Activated T-helper 1 cell treated with anti-CD3 and anti-CD28 coated beads, Interleukin-12 subunit alpha, Interleukin-12 subunit beta, Interleukin-2, Interleukin-4 antibody, amounts not matched to agents 30 ng/mL and 10 ng/mL and 1 ng/mL, durations not matched to agents 14 hours and 24 hours and 36 hours (primary cell): Measurements from ENCODE around the gene PSTK. TPM values are rescaled to one million over a fixed set of nuclear protein-coding genes. Genes with fewer than 3 reads are reported as not detected.

Experiments used
- DNase-seq: peaks from one replicate; pipeline ENCODE4 v3.0.0; 2021; ENCODE audit warnings: low spot score
- H3K27ac Mint-ChIP-seq: one replicate; pipeline ENCODE4 v1.8.0; 2021; ENCODE audit warnings: mild to moderate bottlenecking, mixed read lengths
- H3K27me3 Mint-ChIP-seq: one replicate; pipeline ENCODE4 v1.8.0; 2022; ENCODE audit warnings: mild to moderate bottlenecking, moderate library complexity, mixed read lengths; ENCODE audit not compliant: insufficient read depth
- H3K36me3 Mint-ChIP-seq: one replicate; pipeline ENCODE4 v1.8.0; 2021; ENCODE audit warnings: low read depth, mixed read lengths
- H3K4me1 Mint-ChIP-seq: one replicate; pipeline ENCODE4 v1.8.0; 2021; ENCODE audit warnings: low read depth, mixed read lengths
- H3K4me3 Mint-ChIP-seq: one replicate; pipeline ENCODE4 v1.8.0; 2021; ENCODE audit warnings: mild to moderate bottlenecking, moderate library complexity, mixed read lengths
- H3K9me3 Mint-ChIP-seq: one replicate; pipeline ENCODE4 v1.8.0; 2021; ENCODE audit warnings: mixed read lengths
- intact Hi-C: fragments of 100-400 bp; cut with micrococcal nuclease; formaldehyde crosslinking; loops from one replicate; pipeline ENCODE4 v1.15.1; 2024
- total RNA-seq: library from RNA; stranded (reverse); gene quantifications from 2 replicates; pipeline ENCODE4 v1.2.3, GENCODE V29; 2022

PSTK gene
- total RNA-seq, 1 donor from 2014 or later = 4.8 TPM

DNA sequence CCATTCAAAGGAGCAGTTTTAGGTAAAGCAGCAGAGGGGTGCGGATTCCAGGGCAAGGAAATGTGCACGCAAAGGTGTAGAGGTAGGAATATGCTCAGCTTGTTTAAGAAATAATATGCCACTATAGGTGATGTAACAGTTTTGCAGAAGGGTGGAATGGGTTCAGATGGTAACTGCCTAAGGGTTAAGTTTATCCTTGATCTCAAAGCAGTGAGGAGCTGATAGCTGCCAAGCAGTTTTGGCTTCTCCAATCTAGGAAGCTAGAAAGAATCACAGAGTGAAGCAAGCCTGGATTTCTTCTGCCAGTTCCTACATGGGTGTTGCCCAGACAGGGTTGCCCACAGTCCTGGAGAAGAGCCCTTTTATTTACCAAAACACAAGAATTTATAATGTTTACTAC is 34.6 kb downstream of the PSTK start:
- no peak overlapping the region for H3K4me3 Mint-ChIP-seq
- H3K9me3 Mint-ChIP-seq = no peaks in the 10 kb centered on the region
- DNase-seq = no peak
- H3K27ac Mint-ChIP-seq = no peak overlapping the region
- peaks cover 7% of the 10 kb centered on the region for H3K36me3 Mint-ChIP-seq
- H3K4me1 Mint-ChIP-seq = peaks cover 13% of the 10 kb centered on the region
- H3K27me3 Mint-ChIP-seq = no peaks in the 10 kb centered on the region
- intact Hi-C loops = no loop called here

DNA sequence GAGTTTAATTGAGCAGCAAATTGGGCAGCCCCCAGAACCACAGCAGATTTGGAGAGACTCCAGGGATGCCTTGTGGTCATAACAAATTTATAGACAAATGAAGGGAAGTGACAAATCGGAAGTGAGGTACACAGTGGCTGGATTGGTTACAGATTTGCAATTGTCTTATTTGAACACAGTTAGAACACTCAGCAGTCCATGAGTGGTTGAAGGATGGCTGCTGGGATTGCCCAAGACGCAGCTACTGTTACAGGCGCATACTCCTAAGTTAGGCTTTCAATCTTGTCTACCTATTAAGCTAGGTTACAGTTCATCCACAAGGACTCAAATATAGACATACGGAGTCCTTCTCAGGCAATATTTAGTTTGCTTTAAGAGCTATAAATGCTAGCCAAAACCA is 36.0 kb downstream of the PSTK start:
- Mint-ChIP-seq H3K27me3 (no peaks in the 10 kb centered on the region), H3K4me1 (no peaks in the 10 kb centered on the region), H3K4me3 (no peak overlapping the region), H3K27ac (no peak overlapping the region), H3K36me3 (peaks cover 7% of the 10 kb centered on the region), H3K9me3 (no peaks in the 10 kb centered on the region)
- intact Hi-C loops = no loop called here
- DNase-seq = no peak

DNA sequence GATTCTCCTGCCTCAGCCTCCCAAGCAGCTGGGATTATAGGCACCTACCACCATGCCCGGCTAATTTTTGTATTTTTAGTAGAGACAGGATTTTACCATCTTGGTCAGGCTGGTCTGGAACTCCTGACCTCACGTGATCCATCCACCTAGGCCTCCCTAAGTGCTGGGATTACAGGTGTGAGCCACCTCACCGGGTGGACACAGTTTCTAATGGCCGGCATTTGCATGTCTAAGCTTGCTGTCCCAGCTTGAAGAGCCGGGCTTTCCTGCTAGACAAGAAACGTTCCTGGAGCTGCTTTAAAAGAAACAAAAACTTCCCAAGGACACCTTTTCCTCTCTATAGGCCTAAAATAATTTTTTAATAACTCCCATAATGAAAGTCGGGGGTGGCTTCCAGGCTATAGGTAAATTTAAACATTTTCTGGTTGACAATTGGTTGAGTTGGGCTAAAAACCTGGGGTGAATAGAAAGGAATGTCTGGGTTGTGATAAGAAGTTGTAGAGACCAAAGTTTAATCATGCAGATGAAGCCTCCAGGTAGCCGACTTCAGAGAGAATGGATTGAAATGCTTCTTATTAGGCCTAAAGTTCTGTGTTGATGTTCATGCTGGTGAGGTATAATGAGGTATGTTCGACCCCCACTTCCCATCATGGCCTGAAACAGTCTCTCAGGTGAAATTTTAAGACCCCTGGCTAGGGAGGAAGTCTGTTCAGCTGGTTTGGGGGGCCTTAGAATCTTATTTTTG is 37.4 kb downstream of the PSTK start:
- Mint-ChIP-seq H3K4me1 (no peaks in the 10 kb centered on the region), H3K27me3 (no peaks in the 10 kb centered on the region), H3K36me3 (peaks cover 5% of the 10 kb centered on the region), H3K27ac (no peak overlapping the region), H3K9me3 (no peaks in the 10 kb centered on the region), H3K4me3 (no peak overlapping the region)
- DNase-seq = no peak
- intact Hi-C loops = no loop called here

DNA sequence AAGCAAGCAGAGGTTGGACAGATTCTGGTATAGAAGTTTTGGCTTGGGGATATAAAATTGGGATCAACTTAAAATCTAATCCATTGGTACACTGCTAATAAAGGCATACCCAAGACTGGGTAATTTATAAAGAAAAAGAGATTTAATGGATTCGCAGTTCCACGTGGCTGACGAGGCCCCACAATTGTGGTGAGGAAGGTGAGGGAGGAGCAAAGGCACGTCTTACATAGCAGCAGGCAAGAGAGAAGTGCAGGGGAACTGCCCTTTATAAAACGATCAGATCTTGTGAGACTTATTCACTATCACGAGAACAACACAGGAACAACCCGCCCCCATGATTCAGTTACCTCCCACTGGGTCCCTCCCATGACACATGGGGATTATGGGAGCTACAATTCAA is 38.3 kb downstream of the PSTK start:
- no peak overlapping the region for H3K4me3 Mint-ChIP-seq
- intact Hi-C loops = no loop called here

DNA sequence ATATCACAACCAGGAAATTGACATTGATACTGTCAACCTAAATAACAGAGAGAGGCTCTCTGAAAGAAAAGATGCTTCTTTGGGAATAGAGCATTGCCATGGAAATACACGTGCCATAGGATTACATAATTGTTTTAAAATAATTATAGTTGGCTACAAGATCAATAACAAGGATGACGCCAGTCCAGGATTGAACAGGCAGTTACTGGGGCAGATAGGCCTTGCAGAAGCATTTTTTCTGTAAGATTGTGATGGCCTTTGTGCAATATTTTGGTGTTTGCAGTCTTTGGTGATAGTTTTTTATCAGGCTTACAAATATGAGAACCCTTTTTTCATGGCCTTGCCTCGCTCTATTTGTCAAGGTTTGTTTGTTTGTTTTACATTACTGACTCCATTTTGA is 39.1 kb downstream of the PSTK start:
- Mint-ChIP-seq H3K27ac (no peak overlapping the region), H3K27me3 (no peaks in the 10 kb centered on the region), H3K36me3 (peaks cover 2% of the 10 kb centered on the region), H3K4me1 (peaks cover 7% of the 10 kb centered on the region), H3K9me3 (no peaks in the 10 kb centered on the region), H3K4me3 (no peak overlapping the region)
- no peak for DNase-seq
- intact Hi-C loops = no loop called here

More for the DNA sequence above, 38.3 kb downstream of the PSTK start:
- Mint-ChIP-seq H3K4me1 (no peaks in the 10 kb centered on the region), H3K27me3 (no peaks in the 10 kb centered on the region), H3K27ac (no peak overlapping the region), H3K9me3 (no peaks in the 10 kb centered on the region), H3K36me3 (peaks cover 3% of the 10 kb centered on the region)
- no peak for DNase-seq

DNA sequence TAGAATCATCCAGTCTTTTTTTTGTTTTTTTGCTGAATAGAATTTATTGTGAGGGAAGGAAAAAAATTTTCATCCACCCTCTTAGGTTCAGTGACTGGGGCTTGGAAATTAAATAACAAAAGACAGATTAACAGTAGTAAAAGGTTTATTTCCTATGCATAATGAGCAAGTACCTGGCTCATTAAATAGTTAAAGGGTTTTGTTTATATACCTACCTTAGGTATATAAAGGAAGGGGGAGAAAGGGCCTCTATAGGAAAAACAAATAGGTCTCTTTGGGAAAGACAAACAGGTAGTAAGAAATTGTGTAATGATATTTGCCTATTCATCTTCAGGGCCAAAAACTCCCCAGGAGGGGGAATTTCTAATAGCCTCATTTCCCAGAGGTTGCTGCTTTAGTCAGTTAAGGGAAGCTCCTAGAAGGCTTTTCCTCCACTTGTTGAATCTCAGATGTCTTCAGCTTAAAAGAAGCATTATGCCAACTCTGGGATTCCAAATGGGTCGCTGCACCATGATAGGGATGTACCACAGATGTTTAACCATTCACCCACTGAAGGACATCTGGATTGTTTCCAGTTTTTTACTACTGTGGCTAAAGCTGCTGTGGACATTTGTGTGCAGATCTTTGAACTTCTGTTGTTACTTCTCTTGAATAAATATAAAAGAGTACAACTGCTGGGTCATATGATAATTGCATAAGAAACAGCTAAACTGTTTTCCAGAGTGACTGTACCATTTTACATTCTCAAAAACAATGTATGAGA is 39.9 kb downstream of the PSTK start:
- Mint-ChIP-seq H3K27me3 (no peaks in the 10 kb centered on the region), H3K9me3 (no peaks in the 10 kb centered on the region), H3K27ac (no peak overlapping the region), H3K36me3 (peaks cover 2% of the 10 kb centered on the region), H3K4me1 (peaks cover 14% of the 10 kb centered on the region), H3K4me3 (no peak overlapping the region)
- DNase-seq = no peak
- intact Hi-C loops = loop anchor here (2.0 kb wide), 1 partner anchor 539 kb away; no protein-coding TSS in a partner anchor

DNA sequence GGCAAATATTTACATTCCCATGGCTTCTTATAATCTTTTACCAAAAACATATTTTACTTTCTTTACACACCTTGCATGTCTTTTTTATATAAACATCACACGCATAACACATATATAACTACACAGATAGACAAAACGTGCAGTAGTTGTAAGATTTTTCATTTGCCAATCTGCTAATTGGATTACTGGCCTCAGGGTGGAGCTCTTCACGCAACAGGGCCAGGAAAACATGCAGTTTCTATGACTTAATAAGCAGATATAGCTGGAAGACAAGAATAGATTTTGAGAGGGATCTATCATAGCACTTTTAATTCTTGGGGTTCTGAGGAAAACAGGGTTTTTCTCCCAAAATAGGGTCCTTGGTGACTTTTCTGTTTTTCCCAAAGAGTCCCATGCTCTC is 41.3 kb downstream of the PSTK start:
- intact Hi-C loops = loop anchor here (2.0 kb wide), 1 partner anchor 537 kb away; no protein-coding TSS in a partner anchor
- Mint-ChIP-seq H3K27me3 (no peaks in the 10 kb centered on the region), H3K36me3 (no peaks in the 10 kb centered on the region), H3K4me1 (peaks cover 14% of the 10 kb centered on the region), H3K9me3 (no peaks in the 10 kb centered on the region), H3K27ac (no peak overlapping the region), H3K4me3 (no peak overlapping the region)
- DNase-seq = no peak

DNA sequence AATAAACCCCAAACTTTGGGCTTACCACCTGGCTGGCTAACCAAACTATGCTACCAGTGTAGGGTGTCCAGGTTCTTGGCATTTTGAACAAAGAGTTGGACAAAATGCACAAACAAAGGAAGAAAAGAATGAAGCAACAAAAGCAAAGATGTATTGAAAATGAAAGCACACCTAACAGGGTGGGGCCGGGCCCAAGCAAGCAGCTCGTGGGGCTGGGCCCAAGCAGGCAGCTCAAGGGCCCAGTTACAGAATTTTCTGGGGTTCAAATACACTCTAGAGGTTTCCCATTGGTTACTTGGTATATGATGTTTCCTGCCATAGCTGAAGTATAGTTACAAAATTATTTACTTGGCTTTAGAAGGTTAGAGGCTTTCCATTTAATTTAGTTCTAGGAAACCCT is 44.3 kb downstream of the PSTK start:
- Mint-ChIP-seq H3K9me3 (no peaks in the 10 kb centered on the region), H3K4me1 (peaks cover 14% of the 10 kb centered on the region), H3K27me3 (no peaks in the 10 kb centered on the region), H3K27ac (no peak overlapping the region), H3K4me3 (no peak overlapping the region), H3K36me3 (peaks cover 1% of the 10 kb centered on the region)
- DNase-seq = no peak
- intact Hi-C loops = no loop called here

DNA sequence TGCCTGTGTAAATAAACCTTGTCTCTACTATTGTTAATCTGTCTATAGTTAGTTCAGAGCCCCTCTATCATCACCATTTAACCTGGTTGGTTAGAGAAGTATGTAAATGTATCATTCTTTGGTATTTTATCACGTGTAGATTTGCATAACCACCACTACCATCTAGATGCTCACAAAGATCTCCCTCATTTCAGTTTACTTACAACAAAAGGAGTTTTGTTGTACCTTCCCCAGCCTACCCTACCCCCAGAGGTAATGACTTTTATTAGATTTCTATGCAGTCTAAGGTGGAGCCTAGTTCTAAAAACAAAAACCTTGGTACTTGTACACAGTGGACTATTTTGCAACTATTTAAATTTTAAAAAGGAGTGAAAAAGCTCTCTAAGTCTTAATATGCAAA is 46.1 kb downstream of the PSTK start:
- DNase-seq = no peak
- H3K27ac Mint-ChIP-seq = no peak overlapping the region
- no peak overlapping the region for H3K4me3 Mint-ChIP-seq
- peaks cover 1% of the 10 kb centered on the region for H3K36me3 Mint-ChIP-seq
- H3K4me1 Mint-ChIP-seq = peaks cover 14% of the 10 kb centered on the region
- no peaks in the 10 kb centered on the region for H3K9me3 Mint-ChIP-seq
- intact Hi-C loops = no loop called here
- no peaks in the 10 kb centered on the region for H3K27me3 Mint-ChIP-seq

DNA sequence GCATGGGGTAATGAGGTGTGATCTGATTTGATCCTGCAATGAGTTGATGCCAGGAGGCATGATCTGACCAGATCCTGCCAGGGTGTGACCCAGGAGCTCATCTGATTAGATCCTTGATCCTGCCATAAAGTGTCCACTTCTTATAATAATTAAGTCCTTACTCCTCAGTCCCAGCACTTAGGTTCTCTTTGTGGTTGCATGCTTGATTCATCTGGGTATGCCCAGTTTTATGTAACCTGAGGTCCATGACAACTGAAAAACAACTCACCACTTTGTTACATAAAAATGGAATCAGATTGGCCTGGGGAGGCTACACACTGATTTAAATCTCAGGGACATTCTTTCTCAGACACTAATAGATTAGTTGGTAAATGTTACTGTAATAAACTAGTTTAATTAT is 47.7 kb downstream of the PSTK start:
- Mint-ChIP-seq H3K36me3 (peaks cover 1% of the 10 kb centered on the region), H3K27ac (no peak overlapping the region), H3K4me3 (no peak overlapping the region), H3K27me3 (no peaks in the 10 kb centered on the region), H3K9me3 (no peaks in the 10 kb centered on the region), H3K4me1 (peaks cover 14% of the 10 kb centered on the region)
- intact Hi-C loops = no loop called here
- DNase-seq = no peak

DNA sequence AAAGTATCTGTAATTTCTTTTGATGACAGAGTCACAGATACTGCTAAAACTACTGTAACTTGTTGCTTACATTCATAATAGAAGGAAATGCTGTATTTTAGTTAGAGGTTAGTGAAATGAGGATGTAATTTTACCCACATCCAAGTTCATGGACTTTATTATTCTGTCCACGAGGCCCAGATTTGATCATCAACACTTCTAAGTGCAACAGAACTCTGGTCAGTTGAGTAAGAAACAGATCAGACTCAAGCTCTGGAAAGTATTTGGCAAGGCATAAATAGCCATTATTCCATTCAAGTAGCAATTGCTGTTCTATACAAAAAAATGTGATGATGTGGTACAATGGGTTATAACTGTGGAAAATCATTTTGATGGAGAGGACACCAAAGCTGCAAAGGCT is 50.9 kb downstream of the PSTK start:
- Mint-ChIP-seq H3K9me3 (no peaks in the 10 kb centered on the region), H3K4me3 (no peak overlapping the region)

DNA sequence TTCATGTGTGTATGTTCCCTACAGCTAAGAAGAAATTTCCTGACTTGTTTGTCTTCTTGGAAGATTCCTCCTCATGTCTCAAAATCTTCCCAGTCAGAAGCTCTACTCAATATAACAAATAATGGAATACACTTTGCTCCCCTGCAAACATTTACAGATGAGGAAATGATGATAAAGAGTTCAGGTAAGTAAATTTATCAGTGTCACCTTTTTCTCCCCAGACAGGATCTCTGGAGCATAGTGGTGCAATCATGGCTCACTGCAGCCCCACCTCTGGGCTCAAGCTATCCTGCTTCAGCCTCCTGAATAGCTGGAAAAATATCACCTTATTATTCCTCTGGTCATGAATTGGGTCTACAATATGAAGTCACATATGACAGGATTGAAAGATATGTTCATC is 54.1 kb downstream of the PSTK start:
- Mint-ChIP-seq H3K4me1 (peaks cover 5% of the 10 kb centered on the region), H3K27me3 (no peaks in the 10 kb centered on the region), H3K9me3 (no peaks in the 10 kb centered on the region), H3K27ac (no peak overlapping the region), H3K36me3 (peaks cover under 1% of the 10 kb centered on the region), H3K4me3 (no peak overlapping the region)
- intact Hi-C loops = no loop called here
- no peak for DNase-seq

More for the DNA sequence above, 50.9 kb downstream of the PSTK start:
- Mint-ChIP-seq H3K4me1 (no peaks in the 10 kb centered on the region), H3K36me3 (peaks cover 1% of the 10 kb centered on the region), H3K27ac (no peak overlapping the region), H3K27me3 (no peaks in the 10 kb centered on the region)
- DNase-seq = no peak
- intact Hi-C loops = no loop called here

DNA sequence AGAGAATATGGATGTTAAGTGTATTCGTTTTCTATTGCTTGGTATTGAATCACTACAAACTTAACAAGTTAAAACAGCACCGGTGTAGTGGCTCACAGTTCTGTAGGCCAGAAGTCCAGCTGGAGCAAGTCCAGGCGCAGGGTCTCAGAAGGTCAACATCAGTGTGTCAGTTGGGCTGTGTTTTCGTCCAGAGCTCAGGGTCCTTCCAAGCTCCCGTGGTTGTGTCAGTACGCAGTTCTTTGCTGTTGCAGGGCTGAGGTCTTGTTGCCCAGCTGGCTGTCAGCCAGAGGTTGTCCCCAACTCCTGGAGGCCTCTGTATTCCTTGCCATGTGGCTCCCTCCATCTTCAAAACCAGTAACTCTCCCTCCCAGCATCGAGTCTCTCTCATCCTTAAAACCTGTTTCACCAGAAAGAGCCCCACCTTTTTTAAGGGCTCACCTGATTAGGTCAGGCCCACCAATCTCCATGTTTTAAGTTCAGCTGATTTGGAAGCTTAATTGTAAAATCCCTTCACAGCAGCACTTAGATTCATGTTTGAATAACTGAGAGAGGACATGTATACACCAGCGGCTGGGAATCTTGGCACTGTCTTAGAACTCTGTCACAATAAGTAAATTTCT is 55.4 kb downstream of the PSTK start:
- intact Hi-C loops = no loop called here
- H3K4me1 Mint-ChIP-seq = peaks cover 8% of the 10 kb centered on the region
- no peak overlapping the region for H3K27ac Mint-ChIP-seq
- no peaks in the 10 kb centered on the region for H3K9me3 Mint-ChIP-seq
- no peak overlapping the region for H3K4me3 Mint-ChIP-seq
- DNase-seq = no peak
- H3K27me3 Mint-ChIP-seq = no peaks in the 10 kb centered on the region
- H3K36me3 Mint-ChIP-seq = no peaks in the 10 kb centered on the region
